Measurements from ENCODE around the gene CEBPA.

CEBPA gene

DNA sequence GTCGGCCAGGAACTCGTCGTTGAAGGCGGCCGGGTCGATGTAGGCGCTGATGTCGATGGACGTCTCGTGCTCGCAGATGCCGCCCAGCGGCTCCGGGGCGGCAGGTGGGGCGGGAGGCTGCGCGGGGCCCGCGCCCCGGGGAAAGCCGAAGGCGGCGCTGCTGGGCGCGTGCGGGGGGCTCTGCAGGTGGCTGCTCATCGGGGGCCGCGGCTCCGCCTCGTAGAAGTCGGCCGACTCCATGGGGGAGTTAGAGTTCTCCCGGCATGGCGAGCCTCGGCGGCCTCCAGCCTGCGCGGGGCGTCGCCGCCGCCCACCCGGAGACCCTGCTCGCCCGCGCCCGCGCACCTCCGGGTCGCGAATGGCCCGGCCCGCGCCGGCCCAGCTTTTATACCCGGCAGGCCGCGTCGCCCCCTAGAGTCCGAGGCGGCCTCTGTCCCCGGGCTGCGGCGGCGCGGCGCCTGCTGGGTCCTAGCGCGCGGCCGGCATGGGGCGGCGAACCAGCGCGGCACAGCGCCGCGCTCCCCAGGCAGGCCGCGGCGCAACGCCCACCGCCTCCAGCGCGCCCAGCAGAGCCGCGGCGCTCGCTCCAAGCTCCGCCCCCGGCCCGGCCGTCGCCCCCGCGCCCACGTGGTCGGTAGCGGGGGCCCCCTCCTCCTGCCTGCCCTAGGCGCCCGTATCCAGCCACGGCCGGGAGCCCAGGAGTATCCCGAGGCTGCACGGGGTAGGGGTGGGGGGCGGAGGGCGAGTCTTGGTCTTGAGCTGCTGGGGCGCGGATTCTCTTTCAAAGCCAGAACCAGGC lies at the start of gene CEBPA:
CEBPA (minus strand) TSS at position 360 of the 799 bp plus-strand sequence; CDS start at position 240, 120 bp downstream.
- DNase-seq = peak; percentile 88

DNA sequence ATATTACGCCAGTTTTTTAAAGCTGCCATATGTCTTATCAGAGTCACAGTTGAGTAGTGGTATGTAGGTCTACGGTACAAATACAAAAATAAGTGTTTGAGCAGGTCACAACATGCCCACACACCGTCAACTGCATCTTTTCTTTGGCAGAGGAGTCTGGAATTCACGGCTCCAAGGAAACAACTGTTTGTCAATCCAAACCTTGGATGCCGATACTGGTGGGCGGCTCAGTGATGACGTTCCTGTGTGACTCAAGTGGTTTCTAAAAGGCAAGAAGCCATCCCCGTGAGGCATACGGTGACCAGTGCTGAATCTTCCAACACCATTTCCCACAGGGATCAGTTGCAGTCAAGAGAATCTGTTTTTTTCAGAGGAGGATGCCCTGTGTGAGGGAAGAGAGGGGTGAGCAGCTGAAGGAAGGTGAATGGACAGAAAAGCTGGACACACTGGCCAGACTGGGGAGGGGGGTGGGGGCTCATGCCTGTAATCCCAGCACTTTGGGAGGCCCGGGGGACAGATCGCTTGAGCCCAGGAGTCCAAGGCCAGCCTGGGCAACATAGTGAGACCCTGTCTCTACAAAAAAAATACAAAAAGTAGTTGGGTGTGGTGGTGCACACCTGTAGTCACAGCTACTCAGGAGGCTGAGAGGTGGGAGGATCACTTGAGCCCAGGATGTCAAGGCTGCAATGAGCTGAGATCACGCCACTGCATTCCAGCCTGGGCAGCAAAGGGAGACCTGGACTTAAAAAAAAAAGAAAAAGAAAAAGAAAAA lies 48.4 kb upstream of the CEBPA start:
- no peak for DNase-seq

DNA sequence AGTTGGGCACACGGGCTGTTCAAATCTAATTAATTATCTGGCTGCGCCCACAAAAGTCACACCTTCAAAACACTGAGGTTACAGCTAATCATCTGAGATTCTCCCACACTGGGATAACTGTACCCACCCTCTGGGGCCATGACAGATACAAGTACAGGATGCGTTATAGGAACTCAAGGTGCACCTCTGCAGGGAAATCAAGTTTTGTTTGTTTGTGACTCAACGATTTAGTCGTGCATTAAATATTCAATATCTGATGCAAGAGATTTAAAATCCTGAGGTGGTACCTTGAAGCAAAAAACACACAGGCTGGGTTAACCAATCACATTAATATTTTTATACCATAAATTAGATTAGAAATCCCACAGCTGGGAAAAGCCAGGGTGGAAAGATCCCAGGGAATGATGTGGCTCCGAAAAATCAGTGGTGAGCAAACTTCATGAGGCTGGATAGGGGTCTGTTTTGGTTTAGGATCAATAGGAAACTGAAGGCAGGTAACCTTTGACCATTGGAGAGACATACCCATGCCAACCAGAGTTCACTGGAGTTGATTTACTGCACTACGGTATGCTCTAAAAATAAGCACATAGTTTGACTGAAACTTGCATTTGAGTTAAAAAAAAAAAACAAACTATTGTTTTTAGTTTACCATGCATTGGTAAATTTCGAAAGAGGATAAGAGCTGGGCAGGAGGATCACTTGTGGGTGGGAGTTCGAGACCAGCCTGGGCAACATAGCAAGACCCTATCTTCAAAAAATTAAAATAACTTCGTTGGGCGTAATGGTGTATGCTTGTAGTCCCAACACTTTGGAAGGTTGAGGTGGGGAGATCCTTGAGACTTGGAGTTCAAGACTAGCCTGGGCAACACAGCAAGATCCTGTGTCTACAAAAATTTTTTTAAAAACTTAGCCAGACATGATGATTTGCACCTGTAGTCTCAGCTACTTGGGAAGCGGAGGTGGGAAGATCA lies 47.3 kb upstream of the CEBPA start:
- DNase-seq = no peak

DNA sequence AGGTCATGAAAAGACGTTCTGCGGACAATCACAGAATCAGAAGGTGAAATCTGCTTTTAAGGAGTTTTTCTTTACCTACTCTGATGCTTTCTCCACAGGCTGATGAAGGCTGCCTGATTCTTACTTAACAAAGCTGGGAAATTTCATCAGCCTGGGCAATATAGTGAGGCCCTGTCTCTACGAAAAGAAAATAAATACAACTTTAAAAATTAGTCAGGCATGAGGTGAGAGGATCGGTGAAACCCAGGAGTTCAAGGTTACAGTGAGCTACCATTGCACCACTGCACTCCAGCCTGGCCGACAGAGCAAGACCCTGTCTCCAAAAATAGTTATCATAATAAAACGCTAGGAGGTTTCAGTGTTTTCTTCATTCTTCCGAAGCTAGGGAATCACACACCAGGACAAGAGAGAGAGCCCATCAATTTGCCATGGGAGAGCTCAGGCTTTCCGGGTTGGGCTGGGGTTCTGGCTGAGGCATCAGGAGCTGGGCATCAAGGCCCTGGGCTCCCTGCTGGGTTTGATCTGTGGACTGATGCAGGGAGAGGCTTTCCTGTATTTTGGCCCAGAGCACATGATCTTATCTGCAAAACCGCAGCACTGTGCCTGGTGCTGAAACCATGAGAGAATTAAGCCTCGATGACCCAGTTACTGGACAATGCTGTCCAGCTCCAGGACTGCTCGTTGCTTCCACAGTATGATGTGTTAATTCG lies 46.1 kb upstream of the CEBPA start:
- DNase-seq = no peak

GRCh38 chr19:33347300-33347699 lies 45.0 kb upstream of the CEBPA start:
- no peak for DNase-seq

DNA sequence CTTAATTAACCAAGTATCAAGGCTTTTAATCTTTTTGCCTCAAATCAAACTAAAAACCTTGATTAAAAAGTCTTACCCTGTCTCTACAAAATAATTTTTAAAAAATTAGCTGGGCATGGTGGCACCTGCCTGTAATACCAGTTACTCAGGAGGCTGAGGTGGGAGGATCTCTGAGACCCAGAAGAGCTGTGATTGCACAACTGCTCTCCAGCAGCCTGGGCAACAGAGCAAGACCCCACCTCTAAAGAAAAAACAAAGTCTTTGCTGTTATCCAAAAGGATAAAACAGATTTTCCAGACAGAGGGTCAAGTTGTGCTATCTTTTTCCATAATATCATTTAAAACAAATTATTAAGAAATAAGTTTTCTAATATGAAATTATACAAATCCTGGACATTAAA lies 44.3 kb upstream of the CEBPA start:
- no peak for DNase-seq

- DNase-seq = no peak
These were observed 42.8 kb upstream of the CEBPA start for GRCh38 chr19:33345163-33345562.

DNA sequence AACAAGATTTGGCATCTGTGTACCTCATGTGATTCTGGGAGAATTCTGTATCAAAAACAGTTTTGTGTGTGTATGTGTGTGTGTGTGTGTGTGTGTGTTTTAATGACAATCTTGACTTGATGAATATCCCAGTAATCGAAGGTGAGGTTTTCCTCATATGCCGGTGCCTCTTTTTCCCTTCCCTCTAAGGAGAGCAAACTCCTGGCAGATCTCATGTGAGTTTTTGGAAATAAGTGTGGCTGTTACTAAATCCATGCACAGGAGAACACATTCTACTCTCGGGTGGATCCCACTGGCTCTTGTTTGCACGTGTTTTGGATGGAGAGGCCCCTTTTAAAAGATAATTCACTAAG lies 42.2 kb upstream of the CEBPA start:
- DNase-seq = no peak

DNA sequence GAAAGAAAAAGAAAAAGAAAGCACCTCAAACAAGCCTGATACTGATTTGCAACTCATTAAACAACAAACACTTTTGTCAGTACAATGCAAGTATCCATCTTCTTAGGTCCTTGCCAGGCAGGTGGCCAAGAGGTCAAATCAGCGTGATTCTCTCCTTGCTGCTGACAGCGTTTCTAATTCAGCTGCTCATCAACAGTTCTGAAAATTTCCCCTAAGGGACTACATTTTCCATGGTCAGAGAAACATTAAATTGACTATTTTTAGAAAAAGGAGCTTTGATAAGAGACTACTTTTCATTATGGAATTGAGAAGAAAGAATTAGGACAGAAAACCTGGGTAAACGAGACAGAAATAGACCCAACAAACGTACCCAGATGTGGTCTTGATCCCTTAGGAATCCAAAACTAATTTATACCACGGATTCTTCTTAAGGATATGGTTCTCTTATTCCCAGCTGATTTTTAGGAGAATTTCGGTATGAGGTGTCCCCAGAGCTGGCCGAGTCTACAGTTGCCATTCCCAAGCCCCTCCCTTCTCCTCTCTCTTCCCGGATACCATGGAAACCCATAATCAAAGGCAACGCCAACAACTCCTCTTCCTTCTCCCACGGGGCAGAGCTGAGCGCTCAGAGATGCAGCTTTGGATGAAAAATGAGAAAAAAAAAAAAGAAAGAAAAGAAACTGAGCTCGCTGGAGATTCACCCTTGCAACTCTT lies 41.7 kb upstream of the CEBPA start:
- DNase-seq = peak; percentile 18

DNA sequence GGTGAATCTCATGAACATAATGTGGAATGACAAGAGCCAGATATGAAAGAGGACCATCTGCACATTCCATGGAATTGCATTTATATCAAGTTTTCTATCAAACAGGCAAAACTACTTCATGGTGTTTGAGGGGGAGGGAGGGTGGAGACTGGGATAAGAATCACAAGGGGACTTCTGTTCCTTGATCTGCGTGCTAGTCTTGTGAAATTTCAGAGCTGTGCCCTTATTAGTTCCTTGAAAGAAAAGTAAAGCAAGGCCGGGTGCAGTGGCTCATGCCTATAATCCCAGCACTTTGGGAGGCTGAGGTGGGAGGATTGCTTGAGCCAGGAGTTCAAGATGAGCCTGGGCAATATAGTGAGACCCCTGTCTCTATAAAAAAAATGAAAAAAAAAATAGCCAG lies 41.0 kb upstream of the CEBPA start:
- no peak for DNase-seq

DNA sequence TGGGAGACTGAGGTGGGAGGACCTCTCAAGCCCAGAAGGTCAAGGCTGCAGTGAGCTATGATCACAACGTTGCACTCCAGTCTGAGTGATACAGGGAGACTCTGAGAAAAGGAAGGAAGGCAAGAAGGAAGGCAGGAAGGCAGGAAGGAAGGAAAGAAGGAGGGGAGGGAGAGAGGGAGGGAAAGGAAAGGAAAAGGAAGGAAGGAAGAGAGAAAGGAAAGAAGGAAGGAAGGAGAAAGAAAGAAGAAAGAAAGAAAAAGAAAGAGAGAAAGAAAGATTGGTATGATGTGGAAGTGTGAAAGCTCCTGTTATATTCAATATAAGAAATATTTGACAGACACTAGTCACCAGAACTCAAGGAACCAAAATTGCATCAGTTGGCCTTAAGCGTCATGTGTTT lies 38.7 kb upstream of the CEBPA start:
- no peak for DNase-seq

- no peak for DNase-seq
These were observed 37.0 kb upstream of the CEBPA start for GRCh38 chr19:33339016-33339984.

DNA sequence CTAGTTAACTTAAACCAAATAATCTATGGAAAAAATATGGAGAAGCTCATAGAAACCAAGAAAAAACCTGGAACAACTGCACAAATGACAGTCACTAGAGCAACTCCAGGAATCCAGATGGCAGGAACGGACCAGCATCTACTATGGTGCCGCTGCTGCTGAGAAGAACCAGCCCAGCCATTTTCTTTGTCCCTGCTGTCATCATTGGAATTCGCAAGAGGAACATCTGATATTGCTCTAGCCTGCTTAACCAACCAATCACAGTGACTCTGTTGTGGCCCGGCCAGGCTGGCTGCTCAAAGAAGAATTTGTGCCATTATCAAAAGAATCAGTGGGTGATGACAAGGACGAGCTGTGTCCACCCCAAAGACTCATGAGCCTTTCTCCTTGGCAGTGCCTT lies 33.1 kb upstream of the CEBPA start:
- DNase-seq = no peak

DNA sequence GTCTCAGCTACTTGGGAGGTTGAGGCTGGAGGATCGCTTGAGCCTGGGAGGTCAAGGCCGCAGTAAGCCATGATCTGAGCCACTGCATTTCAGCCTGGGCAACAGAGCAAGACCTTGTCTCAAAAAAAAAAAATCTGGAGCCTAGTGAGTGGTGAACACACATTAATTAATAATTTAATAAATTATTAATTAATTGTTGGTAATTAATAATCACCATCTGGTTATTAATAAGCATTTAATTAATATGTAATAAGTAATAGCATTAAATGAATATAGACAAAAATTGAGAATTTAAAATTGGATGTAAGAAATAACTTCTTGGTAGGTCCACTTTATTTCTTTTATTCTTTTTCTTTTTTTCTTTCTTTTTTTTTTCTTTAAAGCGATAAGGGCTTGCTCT lies 31.9 kb upstream of the CEBPA start:
- DNase-seq = no peak

DNA sequence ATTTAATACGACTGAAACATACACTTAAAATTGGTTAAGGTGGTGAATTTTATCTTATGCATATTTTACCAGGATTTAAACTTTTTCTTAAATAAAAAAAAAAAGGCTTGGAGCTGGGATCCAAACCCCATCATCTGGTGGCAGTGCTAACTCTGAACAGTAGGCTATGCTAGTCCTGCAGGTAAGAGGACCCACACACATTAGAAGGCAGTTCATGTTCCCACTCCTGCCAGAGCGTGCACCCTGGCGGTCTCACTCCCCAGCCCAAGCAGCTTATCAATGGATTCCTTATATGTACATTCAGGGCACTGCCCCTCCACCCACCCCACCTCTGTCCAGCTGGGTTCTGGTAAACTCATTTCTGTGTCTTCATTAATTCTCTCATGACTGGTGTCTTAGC lies 31.3 kb upstream of the CEBPA start:
- DNase-seq = no peak

- DNase-seq = no peak
These were observed 30.8 kb upstream of the CEBPA start for GRCh38 chr19:33333151-33333550.

- no peak for DNase-seq
These were observed 29.9 kb upstream of the CEBPA start for GRCh38 chr19:33332248-33332647.

DNA sequence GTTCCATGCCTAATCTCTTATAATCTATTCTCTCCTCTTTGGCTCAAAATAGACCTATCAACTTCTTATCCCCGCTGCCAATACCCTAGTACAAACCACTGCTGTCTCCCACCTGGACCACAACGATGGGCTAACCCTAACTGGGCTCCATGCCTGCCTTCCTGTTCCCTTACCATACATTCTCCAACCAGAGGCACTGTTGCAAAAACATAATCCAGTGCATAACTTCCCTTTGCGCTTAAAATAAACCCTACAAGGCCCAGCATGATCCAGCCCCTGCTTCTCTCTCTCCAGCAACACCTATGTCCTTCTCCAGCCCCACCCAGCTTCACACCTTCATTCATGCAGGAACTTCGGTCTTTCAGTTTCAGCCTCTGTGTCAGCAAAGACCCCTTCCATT lies 27.4 kb upstream of the CEBPA start:
- no peak for DNase-seq

GRCh38 chr19:33329060-33329459 lies 26.7 kb upstream of the CEBPA start:
- no peak for DNase-seq

DNA sequence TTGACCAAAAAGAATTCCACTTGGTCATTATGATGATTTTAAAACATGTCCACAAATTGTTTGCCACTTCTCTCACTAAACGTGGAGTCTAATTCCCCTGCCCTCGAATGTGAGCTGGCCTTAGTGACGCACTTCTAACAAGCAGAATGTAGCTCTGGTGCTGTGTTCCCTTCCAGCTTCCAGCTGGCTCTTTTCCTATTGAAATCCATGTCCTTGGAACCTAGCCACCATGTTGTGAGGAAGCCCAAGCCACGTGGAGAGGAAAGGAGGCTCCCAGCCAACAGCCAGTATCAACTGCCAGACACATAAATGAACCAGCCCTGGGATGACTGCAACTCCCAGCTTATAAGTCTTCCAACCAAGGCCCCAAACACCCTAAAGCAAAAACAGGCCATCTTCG lies 23.6 kb upstream of the CEBPA start:
- DNase-seq = no peak

DNA sequence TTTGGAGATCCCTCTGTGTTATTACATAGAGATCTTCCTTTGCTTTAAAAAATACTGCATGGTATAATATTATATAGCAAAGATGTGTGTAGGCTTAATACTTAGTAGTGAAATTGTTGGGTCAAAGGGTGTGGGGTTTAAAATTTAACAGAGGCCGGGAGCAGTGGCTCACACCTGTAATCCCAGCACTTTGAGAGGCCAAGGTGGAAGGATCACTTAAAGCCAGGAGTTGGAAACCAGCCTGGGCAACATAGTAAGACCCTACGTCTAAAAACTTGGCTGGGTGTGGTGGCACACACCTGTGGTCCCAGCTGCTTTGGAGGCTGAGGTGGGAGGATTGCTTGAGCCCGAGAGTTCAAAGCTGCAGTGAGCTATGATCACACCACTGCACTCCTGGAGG lies 22.3 kb upstream of the CEBPA start:
- DNase-seq = no peak

Data from NCI-H69 (cell line).